ENCODE results near the gene CDC42BPA. TPM values are rescaled to one million over a fixed set of nuclear protein-coding genes. Genes with fewer than 3 reads are reported as not detected.
A peak's percentile ranks its signal among the peaks of the same experiment; 100 is the strongest.

The CDC42BPA gene
- total and polyA plus RNA-seq, 2 of the 8 experiments (the other 6 are each of a cell fraction or from before 2014, with no cell fraction given): 7.1 to 28.5 TPM

DNA sequence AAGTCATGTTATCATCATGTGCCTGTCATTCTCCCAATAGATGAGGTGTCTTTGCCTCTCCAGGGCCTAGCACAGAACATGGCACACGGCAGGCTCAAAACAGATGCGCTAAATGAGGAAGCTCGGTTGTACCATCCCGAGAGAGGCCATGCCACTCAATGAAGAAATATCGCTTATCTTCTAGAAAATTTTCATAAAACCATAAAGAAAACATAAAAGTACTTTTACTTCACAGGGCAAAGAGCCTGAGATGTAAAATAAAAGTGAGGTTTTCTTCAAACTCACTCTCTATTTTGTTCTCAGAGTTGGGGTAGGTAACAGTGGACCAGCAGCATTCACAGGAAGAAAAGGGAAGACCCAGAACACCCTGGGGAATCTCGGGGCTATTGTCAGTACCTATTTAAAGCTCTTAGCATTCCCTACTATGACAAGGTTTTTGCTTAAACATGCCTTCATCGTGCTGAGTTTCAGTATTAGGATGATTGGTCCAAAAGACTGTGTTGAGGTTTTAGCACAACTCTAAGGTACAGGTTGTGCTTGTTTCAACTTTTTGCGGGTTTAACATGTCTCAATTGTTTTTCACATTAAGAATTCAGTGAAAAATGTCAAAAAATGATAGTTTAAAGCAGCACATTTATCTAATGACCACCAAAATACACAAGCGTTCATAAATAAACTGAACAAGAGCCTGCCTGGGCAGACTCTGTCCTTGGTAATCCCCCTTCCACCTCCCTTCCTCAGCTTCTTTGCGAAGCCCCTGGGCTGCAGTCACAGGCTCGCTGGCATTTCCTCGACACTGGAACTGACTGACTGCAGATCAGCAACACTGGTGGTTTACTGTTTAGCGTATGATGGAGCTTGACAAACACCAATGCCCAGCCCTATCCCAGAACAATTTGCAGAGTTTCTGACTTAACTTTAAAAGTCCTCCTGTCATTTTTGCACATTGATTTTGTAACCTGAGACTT, 322.6 kb downstream of the CDC42BPA start (continued):
- TF ChIP-seq, protein P1, sequence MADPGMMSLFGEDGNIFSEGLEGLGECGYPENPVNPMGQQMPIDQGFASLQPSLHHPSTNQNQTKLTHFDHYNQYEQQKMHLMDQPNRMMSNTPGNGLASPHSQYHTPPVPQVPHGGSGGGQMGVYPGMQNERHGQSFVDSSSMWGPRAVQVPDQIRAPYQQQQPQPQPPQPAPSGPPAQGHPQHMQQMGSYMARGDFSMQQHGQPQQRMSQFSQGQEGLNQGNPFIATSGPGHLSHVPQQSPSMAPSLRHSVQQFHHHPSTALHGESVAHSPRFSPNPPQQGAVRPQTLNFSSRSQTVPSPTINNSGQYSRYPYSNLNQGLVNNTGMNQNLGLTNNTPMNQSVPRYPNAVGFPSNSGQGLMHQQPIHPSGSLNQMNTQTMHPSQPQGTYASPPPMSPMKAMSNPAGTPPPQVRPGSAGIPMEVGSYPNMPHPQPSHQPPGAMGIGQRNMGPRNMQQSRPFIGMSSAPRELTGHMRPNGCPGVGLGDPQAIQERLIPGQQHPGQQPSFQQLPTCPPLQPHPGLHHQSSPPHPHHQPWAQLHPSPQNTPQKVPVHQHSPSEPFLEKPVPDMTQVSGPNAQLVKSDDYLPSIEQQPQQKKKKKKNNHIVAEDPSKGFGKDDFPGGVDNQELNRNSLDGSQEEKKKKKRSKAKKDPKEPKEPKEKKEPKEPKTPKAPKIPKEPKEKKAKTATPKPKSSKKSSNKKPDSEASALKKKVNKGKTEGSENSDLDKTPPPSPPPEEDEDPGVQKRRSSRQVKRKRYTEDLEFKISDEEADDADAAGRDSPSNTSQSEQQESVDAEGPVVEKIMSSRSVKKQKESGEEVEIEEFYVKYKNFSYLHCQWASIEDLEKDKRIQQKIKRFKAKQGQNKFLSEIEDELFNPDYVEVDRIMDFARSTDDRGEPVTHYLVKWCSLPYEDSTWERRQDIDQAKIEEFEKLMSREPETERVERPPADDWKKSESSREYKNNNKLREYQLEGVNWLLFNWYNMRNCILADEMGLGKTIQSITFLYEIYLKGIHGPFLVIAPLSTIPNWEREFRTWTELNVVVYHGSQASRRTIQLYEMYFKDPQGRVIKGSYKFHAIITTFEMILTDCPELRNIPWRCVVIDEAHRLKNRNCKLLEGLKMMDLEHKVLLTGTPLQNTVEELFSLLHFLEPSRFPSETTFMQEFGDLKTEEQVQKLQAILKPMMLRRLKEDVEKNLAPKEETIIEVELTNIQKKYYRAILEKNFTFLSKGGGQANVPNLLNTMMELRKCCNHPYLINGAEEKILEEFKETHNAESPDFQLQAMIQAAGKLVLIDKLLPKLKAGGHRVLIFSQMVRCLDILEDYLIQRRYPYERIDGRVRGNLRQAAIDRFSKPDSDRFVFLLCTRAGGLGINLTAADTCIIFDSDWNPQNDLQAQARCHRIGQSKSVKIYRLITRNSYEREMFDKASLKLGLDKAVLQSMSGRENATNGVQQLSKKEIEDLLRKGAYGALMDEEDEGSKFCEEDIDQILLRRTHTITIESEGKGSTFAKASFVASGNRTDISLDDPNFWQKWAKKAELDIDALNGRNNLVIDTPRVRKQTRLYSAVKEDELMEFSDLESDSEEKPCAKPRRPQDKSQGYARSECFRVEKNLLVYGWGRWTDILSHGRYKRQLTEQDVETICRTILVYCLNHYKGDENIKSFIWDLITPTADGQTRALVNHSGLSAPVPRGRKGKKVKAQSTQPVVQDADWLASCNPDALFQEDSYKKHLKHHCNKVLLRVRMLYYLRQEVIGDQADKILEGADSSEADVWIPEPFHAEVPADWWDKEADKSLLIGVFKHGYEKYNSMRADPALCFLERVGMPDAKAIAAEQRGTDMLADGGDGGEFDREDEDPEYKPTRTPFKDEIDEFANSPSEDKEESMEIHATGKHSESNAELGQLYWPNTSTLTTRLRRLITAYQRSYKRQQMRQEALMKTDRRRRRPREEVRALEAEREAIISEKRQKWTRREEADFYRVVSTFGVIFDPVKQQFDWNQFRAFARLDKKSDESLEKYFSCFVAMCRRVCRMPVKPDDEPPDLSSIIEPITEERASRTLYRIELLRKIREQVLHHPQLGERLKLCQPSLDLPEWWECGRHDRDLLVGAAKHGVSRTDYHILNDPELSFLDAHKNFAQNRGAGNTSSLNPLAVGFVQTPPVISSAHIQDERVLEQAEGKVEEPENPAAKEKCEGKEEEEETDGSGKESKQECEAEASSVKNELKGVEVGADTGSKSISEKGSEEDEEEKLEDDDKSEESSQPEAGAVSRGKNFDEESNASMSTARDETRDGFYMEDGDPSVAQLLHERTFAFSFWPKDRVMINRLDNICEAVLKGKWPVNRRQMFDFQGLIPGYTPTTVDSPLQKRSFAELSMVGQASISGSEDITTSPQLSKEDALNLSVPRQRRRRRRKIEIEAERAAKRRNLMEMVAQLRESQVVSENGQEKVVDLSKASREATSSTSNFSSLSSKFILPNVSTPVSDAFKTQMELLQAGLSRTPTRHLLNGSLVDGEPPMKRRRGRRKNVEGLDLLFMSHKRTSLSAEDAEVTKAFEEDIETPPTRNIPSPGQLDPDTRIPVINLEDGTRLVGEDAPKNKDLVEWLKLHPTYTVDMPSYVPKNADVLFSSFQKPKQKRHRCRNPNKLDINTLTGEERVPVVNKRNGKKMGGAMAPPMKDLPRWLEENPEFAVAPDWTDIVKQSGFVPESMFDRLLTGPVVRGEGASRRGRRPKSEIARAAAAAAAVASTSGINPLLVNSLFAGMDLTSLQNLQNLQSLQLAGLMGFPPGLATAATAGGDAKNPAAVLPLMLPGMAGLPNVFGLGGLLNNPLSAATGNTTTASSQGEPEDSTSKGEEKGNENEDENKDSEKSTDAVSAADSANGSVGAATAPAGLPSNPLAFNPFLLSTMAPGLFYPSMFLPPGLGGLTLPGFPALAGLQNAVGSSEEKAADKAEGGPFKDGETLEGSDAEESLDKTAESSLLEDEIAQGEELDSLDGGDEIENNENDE (IDR thresholded peaks at IDR 0.05; ENCODE audit: insufficient replicate concordance, low read length): peak; percentile 43

All from H1 (cell line).